ENCODE measurements around the gene LRBA.

The LRBA gene

DNA sequence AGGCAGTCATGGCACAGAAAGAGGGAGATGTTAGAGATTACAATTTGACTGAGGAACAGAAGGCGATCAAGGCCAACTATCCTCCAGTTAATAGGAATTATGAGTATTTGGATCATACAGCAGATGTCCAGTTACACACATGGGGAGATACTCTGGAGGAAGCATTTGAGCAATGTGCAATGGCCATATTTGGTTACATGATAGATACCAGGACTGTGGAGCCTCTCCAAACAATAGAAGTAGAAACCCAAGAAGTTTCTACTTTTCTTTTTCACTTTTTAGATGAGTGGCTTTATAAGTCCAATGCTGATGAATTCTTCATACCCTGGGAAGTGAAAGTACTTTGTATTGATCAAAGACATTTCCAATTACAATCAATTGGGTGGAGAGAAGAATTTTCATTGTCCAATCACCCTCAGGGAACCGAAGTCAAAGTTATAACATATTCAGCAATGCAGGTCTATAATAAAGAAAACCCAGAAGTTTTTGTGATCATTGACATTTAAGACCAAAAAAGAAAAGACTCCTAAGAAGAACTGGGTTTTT lies 294.0 kb downstream of the LRBA start:
- in situ Hi-C loops (cut with HindIII; ENCODE audit: low sequenced_read_pairs), result no loop called here
- DNase-seq (ENCODE audit: low read depth), result no peak
- TF ChIP-seq, protein P1, sequence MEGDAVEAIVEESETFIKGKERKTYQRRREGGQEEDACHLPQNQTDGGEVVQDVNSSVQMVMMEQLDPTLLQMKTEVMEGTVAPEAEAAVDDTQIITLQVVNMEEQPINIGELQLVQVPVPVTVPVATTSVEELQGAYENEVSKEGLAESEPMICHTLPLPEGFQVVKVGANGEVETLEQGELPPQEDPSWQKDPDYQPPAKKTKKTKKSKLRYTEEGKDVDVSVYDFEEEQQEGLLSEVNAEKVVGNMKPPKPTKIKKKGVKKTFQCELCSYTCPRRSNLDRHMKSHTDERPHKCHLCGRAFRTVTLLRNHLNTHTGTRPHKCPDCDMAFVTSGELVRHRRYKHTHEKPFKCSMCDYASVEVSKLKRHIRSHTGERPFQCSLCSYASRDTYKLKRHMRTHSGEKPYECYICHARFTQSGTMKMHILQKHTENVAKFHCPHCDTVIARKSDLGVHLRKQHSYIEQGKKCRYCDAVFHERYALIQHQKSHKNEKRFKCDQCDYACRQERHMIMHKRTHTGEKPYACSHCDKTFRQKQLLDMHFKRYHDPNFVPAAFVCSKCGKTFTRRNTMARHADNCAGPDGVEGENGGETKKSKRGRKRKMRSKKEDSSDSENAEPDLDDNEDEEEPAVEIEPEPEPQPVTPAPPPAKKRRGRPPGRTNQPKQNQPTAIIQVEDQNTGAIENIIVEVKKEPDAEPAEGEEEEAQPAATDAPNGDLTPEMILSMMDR (IDR thresholded peaks at IDR 0.05; ENCODE audit: low read depth, low read length, missing control alignments), result no peak
- no peak overlapping the region for H3K4me3 ChIP-seq (ENCODE audit: low read depth, low read length)

DNA sequence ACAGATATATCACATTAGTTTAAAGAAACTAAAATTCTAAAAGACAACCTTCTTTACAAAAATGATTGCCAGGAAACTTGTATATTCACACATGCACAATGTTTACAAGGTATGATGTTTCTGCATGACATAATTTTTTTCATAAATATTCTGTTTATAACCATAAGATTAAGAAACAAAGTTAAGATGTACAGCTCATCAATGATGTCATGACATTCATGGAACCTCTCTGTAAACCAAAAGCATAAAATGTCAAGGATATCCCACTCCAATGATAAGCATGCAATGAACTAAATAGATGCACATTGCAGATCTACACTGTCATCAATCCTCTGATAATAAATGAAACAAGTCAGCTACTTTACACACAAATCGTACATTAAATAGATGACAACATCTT lies 297.1 kb downstream of the LRBA start:
- TF ChIP-seq, protein P1 (IDR thresholded peaks at IDR 0.05; ENCODE audit: low read depth, low read length, missing control alignments), result no peak
- no peak for DNase-seq (ENCODE audit: low read depth)
- in situ Hi-C loops (cut with HindIII; ENCODE audit: low sequenced_read_pairs), result no loop called here
- no peak overlapping the region for H3K4me3 ChIP-seq (ENCODE audit: low read depth, low read length)

DNA sequence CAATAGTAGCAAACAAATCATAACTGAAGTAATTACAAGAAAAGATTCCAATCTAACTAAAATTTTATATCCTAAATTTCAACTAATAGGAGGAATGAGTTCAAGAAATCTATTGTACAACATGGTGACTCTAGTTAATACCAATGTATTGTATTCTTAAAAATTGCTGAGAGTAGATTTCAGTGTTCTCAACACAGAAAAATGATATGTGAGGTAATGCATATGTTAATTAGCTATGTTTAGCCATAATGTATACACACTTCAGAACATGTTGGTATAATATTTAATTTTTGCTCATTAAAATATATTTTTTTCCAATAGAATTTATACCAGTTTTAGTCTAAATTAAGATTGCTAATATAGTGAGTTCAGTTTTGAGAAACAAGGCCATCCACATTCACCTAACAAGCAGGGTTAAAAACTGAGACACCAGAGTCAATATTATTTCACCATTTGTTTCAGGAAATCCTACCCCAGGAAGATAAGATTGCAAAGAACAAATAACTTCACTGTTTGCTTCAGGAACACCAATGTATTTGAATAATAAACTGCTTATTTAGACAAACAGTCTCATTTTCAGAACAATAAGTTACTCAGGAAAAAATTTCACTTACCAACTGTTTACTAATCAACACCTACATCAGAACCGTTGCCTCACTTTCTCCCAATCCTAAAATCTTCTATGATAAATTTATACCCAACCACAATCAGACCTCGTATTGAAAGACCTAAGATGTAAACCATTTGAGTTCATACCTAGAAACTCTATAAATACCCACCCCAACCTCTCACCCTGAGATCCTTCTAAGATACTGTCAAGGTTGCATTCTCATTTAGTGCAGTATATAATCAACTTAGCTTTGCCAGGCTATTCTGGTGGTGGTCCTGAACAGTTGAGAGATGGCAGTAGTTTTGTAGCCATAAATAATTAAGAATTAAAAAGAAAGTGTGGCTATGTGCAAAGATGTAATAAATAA lies 300.3 kb downstream of the LRBA start:
- no peak for DNase-seq (ENCODE audit: low read depth)
- no peak overlapping the region for H3K4me3 ChIP-seq (ENCODE audit: low read depth, low read length)
- in situ Hi-C loops (cut with HindIII; ENCODE audit: low sequenced_read_pairs), result no loop called here
- TF ChIP-seq, protein P1 (IDR thresholded peaks at IDR 0.05; ENCODE audit: low read depth, low read length, missing control alignments), result no peak

DNA sequence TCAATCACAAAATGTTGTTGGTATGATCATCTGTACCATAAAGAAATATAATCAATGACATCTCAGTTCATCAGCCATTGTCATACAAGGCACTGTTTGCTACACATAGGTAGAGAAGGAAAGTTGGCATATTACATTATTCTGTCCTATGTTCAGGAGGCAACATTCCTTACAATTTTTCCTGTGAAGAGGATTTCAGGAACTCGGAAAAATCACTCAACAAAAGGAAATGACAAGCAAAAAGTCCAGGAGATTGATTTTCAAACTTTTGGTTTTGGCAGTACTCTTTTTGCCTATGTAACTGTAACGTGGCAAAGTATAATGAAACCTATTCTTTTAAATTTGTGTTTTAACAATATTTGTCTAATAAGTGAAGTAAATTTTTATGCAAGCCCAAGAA lies 301.8 kb downstream of the LRBA start:
- no peak for DNase-seq (ENCODE audit: low read depth)
- TF ChIP-seq, protein P1 (IDR thresholded peaks at IDR 0.05; ENCODE audit: low read depth, low read length, missing control alignments), result no peak
- in situ Hi-C loops (cut with HindIII; ENCODE audit: low sequenced_read_pairs), result no loop called here

DNA sequence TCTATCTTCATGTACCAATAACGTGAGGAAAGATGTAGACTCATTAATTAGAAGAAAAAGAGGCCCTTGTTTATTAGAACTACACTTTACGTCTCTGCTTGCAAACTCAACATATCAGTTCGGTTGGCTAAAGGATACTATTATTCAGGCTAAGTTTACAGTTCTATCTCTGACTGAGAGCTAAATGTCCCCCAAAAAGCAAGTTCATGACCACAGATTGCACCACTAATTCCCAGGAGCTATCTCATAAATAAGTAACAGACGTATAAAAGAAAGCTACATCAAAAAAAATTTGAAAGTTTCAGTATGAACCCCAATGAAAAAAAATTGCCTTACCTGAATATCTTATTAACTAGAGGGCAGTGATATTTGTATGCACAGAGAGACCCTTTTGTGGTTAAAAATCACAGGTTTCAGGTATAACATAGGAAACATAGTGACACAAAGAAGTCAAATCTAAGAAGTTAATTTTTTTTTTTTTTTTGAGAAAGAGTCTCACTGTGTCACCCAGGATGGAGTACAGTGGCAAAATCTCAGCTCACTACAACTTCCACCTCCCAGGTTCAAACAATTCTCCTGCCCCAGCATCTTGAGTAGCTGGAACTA lies 304.2 kb downstream of the LRBA start:
- no peak for DNase-seq (ENCODE audit: low read depth)
- in situ Hi-C loops (cut with HindIII; ENCODE audit: low sequenced_read_pairs), result no loop called here
- no peak overlapping the region for H3K4me3 ChIP-seq (ENCODE audit: low read depth, low read length)
- TF ChIP-seq, protein P1 (IDR thresholded peaks at IDR 0.05; ENCODE audit: low read depth, low read length, missing control alignments), result no peak

More for the DNA sequence above, 301.8 kb downstream of the LRBA start:
- no peak overlapping the region for H3K4me3 ChIP-seq (ENCODE audit: low read depth, low read length)

DNA sequence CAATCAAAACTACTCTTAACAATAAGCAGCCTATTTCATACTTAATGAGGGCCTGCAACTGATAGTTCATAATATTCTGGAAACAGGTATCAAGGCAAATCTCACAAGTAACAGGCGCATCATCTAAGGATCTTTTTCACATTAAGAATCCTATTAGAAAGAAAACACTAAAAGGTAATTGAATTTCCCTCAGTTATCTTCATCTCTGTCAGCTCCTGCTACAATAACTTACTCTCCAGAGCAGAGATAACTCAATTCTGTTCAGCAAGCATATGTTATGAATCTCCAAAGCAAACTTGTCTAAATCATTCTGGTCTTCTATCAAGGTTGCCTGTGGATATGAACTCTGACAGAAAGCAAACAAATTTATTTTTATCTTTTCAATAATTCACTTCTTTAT lies 307.1 kb downstream of the LRBA start:
- TF ChIP-seq, protein P1 (IDR thresholded peaks at IDR 0.05; ENCODE audit: low read depth, low read length, missing control alignments), result no peak
- in situ Hi-C loops (cut with HindIII; ENCODE audit: low sequenced_read_pairs), result no loop called here
- DNase-seq (ENCODE audit: low read depth), result no peak
- H3K4me3 ChIP-seq (ENCODE audit: low read depth, low read length), result no peak overlapping the region

Data from astrocyte of the cerebellum (primary cell).